ENCODE measurements around the gene NRXN3. TPM values are rescaled to one million over a fixed set of nuclear protein-coding genes. Genes with fewer than 3 reads are reported as not detected.

Gene NRXN3
- total and polyA plus RNA-seq, 4 donors, result 0.07 to 1.2 (median 0.23) TPM

DNA sequence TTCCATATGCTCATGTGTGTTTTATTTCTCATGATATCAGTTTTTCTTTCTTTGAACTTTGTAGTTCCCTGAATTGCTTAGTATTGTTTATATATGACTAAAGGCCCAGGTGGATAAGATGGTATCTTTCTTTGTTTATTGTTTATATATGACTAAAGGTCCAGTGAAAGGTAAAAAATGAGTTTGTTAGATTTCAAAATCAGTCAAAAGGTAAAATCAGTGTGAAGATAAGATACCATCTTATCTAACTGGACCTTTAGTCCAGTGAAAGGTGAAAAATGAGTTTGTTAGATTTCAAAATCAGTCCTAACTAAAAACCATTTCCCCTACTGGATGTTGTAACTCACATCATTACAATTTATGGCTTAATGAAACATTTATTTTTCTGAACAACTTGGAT lies 1150.9 kb downstream of the NRXN3 start:
- no peak overlapping the region for H3K4me3 ChIP-seq (ENCODE audit: low read depth in 1 of 3, low read length in 3 of 3)
- TF ChIP-seq FOXA1 (IDR thresholded peaks at IDR 0.05) (no peak), GABPA (IDR thresholded peaks at IDR 0.05 in 1 of 2, conservative IDR thresholded peaks at IDR 0.05 in 1 of 2) (no peak), FOXA2 (IDR thresholded peaks at IDR 0.05) (no peak), JUND (IDR thresholded peaks at IDR 0.05) (no peak), YY1 (IDR thresholded peaks at IDR 0.05) (no peak), REST (IDR thresholded peaks at IDR 0.05) (no peak)
- TF ChIP-seq, protein P1, sequence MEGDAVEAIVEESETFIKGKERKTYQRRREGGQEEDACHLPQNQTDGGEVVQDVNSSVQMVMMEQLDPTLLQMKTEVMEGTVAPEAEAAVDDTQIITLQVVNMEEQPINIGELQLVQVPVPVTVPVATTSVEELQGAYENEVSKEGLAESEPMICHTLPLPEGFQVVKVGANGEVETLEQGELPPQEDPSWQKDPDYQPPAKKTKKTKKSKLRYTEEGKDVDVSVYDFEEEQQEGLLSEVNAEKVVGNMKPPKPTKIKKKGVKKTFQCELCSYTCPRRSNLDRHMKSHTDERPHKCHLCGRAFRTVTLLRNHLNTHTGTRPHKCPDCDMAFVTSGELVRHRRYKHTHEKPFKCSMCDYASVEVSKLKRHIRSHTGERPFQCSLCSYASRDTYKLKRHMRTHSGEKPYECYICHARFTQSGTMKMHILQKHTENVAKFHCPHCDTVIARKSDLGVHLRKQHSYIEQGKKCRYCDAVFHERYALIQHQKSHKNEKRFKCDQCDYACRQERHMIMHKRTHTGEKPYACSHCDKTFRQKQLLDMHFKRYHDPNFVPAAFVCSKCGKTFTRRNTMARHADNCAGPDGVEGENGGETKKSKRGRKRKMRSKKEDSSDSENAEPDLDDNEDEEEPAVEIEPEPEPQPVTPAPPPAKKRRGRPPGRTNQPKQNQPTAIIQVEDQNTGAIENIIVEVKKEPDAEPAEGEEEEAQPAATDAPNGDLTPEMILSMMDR (IDR thresholded peaks at IDR 0.05; ENCODE audit: low read depth, low read length, missing input control), result no peak
- TF ChIP-seq, protein P2, sequence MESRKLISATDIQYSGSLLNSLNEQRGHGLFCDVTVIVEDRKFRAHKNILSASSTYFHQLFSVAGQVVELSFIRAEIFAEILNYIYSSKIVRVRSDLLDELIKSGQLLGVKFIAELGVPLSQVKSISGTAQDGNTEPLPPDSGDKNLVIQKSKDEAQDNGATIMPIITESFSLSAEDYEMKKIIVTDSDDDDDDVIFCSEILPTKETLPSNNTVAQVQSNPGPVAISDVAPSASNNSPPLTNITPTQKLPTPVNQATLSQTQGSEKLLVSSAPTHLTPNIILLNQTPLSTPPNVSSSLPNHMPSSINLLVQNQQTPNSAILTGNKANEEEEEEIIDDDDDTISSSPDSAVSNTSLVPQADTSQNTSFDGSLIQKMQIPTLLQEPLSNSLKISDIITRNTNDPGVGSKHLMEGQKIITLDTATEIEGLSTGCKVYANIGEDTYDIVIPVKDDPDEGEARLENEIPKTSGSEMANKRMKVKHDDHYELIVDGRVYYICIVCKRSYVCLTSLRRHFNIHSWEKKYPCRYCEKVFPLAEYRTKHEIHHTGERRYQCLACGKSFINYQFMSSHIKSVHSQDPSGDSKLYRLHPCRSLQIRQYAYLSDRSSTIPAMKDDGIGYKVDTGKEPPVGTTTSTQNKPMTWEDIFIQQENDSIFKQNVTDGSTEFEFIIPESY (IDR thresholded peaks at IDR 0.05), result no peak
- TF ChIP-seq, protein P3, sequence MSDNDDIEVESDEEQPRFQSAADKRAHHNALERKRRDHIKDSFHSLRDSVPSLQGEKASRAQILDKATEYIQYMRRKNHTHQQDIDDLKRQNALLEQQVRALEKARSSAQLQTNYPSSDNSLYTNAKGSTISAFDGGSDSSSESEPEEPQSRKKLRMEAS (IDR thresholded peaks at IDR 0.05), result no peak
- no peak for DNase-seq (ENCODE audit: low spot score)
- no peak overlapping the region for H3K27ac ChIP-seq (ENCODE audit: low read depth in 1 of 2, low read length in 2 of 2)
- no peak overlapping the region for H3K9ac ChIP-seq (ENCODE audit: low read depth in 1 of 2, low read length in 2 of 2)
- H3K27me3 ChIP-seq (ENCODE audit: control insufficient read depth in 4 of 4, insufficient read depth in 4 of 4, low read length in 3 of 4), result peaks cover 0 to 4% (median 0%) of the 10 kb centered on the region in 4 donors
- no peaks in the 10 kb centered on the region for H3K36me3 ChIP-seq (ENCODE audit: control insufficient read depth in 4 of 4, insufficient read depth in 3 of 4, low read depth in 1 of 4, low read length in 3 of 4)
- no peaks in the 10 kb centered on the region for H3K9me3 ChIP-seq (ENCODE audit: control insufficient read depth in 4 of 4, low read length in 3 of 4)
- no peaks in the 10 kb centered on the region for H3K4me1 ChIP-seq (ENCODE audit: control insufficient read depth in 4 of 4, insufficient read depth in 4 of 4, low read length in 3 of 4)

GRCh38 chr14:79325071-79325470 lies 1154.9 kb downstream of the NRXN3 start:
- H3K4me1 ChIP-seq (ENCODE audit: control insufficient read depth in 4 of 4, insufficient read depth in 4 of 4, low read length in 3 of 4), result no peaks in the 10 kb centered on the region
- no peak for TF ChIP-seq GABPA (IDR thresholded peaks at IDR 0.05 in 1 of 2, conservative IDR thresholded peaks at IDR 0.05 in 1 of 2)
- TF ChIP-seq HNF4A (conservative IDR thresholded peaks at IDR 0.05), result no peak
- TF ChIP-seq HNF4G (IDR thresholded peaks at IDR 0.05), result no peak
- TF ChIP-seq RXRA (IDR thresholded peaks at IDR 0.05), result no peak
- TF ChIP-seq, protein P3 (IDR thresholded peaks at IDR 0.05), result no peak
- TF ChIP-seq, protein P1 (IDR thresholded peaks at IDR 0.05; ENCODE audit: low read depth, low read length, missing input control), result no peak
- TF ChIP-seq FOXA1 (IDR thresholded peaks at IDR 0.05), result no peak
- TF ChIP-seq NR2F2 (IDR thresholded peaks at IDR 0.05), result no peak
- TF ChIP-seq REST (IDR thresholded peaks at IDR 0.05), result no peak
- TF ChIP-seq, protein P2 (IDR thresholded peaks at IDR 0.05), result no peak
- TF ChIP-seq EGR1 (IDR thresholded peaks at IDR 0.05; ENCODE audit: low read depth in 2 of 2), result no peak
- no peak for TF ChIP-seq RAD21 (IDR thresholded peaks at IDR 0.05)

More at GRCh38 chr14:79325071-79325470, 1154.9 kb downstream of the NRXN3 start:
- Histone ChIP-seq H3K9ac (ENCODE audit: low read depth in 1 of 2, low read length in 2 of 2) (no peak overlapping the region), H3K27ac (ENCODE audit: low read depth in 1 of 2, low read length in 2 of 2) (no peak overlapping the region), H3K9me3 (ENCODE audit: control insufficient read depth in 4 of 4, low read length in 3 of 4) (no peaks in the 10 kb centered on the region), H3K4me3 (ENCODE audit: low read depth in 1 of 3, low read length in 3 of 3) (no peak overlapping the region), H3K27me3 (ENCODE audit: control insufficient read depth in 4 of 4, insufficient read depth in 4 of 4, low read length in 3 of 4) (peaks cover 0 to 2% (median 0%) of the 10 kb centered on the region in 4 donors), H3K36me3 (ENCODE audit: control insufficient read depth in 4 of 4, insufficient read depth in 3 of 4, low read depth in 1 of 4, low read length in 3 of 4) (no peaks in the 10 kb centered on the region)
- WGBS, result 36% methylated on average over 2 of the region's 2 CpGs
- DNase-seq (ENCODE audit: low spot score), result no peak
